ENCODE data around the gene MAP4K2.

DNA sequence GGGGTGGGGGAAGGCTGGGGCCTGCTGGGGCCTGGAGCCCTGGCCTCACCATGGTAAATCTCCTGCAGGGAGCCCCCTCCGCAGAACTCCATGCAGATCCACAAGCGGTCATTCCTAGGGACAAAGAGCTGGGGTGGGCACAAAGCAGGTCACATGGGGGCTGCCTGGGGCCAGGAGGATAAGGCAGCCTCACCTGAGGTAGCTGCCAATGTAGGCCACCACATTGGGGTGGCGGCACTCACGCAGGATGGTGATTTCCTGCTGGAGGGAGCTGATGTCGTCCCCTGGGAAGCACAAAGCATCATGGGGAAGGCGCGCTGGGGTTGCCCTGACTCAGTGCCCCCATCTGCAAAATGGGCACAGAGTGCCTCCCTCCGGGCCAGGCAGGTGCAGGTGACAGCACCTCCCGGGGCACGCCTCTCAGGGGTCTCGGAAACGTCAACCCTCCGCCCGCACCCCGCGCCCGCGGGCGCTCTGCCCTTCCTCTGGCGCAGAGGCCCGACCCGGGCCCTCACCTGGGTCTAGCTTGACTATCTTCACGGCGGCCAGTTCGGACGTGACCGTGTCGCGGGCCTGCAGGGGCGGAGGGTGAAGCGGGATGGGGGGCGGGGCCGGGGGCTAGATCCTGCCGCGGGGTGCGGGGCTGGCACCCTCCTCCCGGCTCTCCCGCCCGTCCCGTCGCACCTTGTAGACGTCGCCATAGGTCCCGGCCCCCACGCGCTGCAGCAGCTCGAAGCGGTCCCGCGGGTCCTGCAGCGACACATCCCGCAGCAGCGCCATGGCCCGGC, 450 bp downstream of the MAP4K2 start:
- TF ChIP-seq CTCF (IDR thresholded peaks at IDR 0.05) (no peak), POLR2A (IDR thresholded peaks at IDR 0.05) (no peak)

Data from uterus (tissue), 2 donors.